HG03175 (cell line): ENCODE data around the gene RPA1.

Experiments used
- ATAC-seq: cut with Tn5 transposase; IDR thresholded peaks from one replicate; pipeline ENCODE4 v1.9.1; 2021; ENCODE audit warnings: mild to moderate bottlenecking, moderate library complexity; ENCODE audit not compliant: unreplicated experiment

Gene RPA1

DNA sequence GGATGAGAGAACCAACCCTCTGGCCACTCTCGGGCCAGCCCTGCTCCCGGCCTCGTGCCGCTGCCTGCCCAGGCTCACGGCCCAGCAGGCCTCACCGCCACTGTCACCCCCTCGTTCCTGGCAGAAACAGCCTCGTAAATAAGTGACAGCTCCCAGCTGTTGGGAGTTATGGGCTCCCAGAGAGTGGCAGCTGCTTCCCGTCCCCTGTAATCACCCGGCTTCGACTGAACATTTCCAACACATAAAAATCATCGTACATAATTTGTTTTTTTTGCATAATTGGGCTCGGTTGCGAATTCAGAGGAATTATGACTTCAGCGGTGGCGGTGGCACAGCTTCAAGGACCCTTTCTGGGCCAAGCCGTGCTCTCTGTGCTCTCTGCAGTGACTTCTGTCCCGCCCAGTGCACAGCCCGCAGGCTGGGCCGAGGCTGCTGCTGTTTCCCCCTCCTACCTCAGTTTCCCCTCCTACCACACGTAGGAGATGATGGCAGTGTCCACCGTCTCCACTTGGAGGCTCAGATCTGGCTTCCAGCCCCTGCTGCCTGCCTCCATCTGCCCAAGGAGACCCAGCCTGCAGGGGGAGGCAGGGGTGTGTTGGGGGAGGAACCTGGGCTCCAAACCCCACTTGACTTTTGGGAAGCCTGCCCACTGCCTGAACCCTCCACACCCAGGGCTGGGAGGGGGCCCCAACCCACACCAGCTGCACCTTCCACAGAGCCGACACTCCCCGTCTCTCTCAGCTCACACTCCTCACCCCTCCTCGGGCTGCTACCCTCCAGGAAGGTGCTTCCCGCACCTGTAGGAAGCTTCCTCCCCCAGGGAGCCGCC lies 110.4 kb downstream of the RPA1 start:
- no peak for ATAC-seq

DNA sequence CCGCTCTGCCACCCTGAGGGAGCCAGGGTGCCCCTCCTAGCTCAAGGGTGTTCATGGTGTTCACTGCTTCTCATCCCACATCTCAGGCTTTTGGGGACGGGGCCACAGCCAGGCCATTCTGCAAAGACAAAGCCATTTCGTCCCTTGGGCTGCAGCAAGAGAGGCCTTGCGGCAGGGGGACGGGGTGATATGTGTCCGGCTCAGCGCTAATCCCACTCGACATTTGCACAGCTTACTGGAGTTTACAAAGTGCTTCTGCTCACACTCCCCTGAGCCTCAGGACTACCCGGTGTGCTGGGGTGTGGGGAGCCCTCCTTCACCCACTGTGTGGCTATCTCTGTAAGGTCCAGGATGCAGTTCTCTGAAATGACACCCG lies 111.0 kb downstream of the RPA1 start:
- no peak for ATAC-seq

DNA sequence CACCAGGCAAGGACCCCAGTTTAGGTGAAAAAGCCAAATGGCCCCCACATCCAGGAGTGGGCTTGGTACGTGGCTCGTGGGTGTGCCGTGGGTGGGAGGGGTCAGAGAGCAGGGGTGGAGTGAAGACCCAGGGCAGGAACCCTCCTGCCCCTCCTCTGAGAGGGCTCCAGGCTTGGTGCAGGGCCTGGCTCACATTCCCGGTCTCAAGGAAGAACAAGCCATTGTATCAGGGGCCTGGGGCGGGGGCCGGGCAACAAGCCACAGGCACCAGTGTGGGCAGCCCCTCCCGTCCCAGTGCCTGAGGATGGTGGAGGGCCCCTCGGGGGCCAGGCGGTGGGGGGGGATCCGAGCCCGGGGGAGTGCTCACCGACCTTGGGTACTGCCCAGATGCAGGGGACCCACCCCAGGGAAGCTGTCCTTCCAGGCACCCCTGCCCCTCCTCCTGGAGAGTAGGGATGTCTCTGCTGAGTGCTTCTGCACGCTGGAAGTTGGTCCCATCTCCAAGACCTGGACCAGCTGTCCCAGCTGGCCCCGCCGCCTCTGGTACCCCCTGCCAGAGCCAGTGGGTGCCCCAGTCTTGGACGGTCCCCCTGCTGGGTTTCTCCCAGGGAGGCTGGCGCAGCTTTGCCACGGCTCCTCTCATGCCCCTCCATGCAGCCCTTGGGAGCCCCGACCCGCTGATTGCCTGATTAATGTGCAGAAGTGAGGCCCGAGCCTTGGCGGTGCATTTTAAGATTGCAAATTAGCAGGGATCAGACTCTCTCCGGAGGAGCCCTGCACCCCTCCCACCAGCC lies 111.7 kb downstream of the RPA1 start:
- no peak for ATAC-seq

DNA sequence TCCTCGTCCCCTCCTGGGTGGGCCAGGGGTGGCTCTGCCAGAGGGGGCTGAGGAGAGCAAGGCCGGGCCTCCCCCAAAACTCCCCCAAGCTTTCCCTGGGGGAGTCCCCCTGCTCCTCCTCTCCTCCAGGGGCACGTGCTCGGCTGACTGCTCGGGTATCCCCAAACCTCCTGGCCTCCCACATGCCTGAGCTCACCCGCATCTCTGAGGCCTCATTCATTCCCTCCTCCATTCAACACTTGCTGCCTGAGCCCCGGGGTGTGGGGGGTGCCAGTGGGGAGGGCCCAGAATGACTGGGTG lies 112.2 kb downstream of the RPA1 start:
- ATAC-seq: no peak

DNA sequence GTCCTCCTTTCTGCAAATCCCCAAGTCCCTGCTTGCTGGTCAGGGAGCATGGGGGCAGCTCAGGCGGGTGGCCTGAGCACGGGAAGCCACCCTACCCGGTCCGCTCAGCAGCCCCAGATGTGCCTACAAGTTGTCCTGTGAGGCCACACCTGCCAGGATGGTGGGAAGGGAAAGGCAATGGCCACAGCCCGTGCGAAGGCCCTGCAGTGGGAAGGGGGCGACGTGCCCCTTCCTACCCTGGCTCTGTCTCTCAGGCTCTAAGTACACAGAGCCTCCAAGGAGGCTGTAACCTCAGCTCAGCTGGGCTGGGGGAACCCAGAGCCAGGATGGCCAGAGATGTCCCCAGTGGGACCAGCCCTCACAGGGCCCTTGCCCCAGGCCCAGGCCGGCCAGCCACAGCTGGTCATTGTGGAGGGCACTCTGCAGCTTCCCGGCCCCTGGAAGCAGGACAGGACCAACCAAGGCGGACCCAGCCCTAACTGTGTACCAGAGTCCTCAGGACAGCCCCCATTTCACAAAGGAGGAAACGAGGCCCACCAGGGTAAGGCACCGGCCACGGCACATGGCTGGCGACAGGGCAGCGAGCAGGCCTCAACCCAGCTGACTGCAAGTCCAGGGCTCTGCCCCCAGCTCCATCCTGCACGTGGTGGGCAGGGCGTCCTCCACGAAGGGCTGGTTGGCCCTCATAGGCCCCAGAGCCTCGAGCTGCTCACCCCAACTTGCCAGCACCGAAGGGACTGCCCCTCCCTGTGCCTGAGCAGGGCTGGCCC lies 113.0 kb downstream of the RPA1 start:
- ATAC-seq: no peak

DNA sequence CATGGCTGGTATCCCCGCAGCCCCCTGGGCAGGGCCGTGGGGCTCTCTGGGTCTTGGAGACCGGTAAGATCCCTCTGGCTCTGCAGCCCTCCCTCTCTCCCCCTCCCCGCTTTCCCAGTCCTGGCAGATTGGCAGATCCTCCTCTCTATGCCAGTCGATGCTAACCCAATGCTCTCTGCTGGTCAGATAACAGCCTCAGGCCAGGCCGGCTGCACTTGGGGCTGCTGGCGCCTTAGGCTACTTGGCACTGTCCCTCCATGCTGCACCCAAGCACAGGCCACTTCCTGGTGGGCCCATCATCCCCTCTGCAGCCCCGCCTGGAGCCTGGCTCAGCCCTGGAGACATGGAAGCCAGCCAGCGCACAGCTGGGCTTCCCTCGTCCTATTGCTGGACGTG lies 113.6 kb downstream of the RPA1 start:
- ATAC-seq: no peak

DNA sequence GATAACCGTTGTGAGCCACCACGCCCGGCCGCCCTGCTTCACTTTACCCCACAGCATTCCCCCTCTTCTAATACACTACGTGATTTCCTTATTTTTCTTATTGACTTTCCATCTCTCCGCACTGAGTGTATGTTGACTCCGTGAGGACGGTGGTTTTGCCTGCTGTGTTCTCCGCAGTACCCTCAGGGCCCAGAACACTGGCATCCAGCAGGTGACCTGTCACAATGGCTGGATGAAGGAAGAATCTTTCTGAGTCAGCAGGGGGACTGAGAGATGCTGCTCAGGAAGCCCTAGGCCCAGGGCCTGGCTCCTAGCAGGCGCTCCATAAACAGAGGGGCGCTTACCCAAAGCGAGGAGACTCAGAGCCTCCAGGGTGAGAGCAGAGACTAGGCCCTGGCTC lies 115.8 kb downstream of the RPA1 start:
- no peak for ATAC-seq

DNA sequence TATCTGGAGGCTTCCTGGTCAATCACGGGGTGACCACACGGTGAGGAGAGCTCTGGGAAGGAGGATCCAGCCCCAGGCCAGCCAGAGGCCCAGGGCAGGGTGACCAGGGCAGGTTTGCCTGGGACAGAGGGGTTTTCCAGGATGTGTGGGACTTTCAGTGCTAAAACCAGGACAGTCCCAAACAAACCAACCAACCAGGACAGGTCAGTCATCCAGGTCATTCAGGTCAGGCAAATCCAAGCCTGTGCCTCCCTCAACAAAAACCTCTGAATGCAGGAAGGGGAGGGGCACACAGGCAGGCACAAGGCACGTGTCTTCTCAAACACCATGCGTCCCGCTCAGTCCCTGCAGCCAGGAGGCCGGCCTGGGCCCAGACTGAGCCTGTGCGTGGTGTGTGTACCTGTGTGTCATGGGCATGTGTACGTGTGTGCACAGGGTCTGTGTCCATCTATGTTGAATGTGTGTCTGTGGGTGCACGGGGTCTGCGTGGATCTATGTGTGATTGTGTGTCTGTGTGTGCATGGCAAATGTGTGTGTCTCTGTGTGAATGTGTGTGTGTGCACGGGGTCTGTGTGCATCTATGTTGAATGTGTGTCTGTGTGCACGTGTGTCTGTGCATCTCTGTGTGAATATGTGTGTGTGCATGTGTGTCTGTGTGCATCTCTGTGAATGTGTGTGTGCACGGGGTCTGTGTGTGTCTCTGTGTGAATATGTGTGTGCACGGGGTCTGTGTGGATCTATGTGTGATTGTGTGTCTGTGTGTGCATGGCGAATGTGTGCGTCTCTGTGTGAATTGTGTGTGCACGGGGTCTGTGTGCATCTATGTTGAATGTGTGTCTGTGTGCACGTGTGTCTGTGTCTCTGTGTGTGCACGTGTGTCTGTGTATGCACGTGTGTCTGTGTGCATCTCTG lies 116.5 kb downstream of the RPA1 start:
- ATAC-seq: no peak

DNA sequence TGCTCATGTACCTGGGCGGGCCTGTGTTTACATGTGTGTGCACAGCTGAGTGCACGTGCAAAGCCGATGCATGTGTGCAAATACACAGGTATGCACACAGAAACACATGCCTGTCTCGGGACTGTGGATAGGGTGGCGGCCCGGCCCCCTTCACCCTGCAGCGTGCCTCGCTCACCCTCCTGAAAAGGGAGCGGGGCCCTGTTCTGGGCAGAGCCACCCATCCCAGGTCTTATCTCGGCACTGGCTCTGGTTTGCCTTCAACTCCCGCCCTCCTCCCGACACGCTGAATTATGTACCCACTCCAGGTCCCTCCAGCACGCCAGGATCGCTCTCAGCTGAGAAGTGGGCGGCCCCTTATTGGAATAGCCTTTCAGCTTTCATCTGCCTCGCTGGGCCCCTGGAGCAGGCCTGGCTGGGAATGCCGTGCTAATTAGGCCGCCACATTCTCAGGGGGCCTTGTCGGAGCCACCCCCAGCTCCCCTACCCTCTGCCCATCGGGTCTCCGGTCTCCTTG lies 117.5 kb downstream of the RPA1 start:
- ATAC-seq: no peak

DNA sequence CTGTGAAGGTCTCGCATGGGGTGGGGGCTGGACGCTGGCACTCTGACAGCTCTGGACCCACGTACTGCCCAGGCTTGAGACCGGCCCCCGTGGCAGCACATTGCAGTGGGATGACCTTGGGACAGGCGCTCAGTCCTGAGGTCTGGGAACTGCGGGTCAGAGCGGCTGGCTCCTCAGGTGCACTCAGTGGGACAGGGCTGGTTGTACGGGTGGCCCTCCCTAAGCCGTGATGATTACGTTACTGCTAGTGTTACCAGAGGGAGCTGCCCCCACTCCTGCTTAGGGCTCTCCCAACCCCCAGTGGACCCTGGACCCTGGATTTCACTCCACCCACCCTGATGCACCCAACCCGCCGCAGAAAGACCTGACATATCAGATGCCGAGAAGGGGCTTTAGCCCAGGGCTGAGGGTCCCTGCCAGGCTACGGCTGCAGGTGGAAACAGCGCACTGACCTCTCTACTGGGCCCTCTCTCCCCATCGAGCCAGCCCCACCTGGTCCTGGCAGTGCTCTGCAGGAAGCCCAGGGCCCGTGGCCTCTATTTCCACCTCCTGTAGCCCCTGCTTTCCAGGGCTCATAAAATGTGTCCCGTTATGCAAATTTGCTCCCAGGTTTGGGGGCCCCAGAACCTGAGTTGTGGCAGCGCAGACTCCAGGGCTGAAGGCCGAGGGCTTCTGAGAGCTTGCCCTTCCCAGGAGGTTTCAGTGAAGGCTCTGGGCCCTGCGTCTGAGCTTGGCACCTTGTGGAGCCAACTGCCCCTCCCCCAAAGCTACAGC lies 118.1 kb downstream of the RPA1 start:
- no peak for ATAC-seq

DNA sequence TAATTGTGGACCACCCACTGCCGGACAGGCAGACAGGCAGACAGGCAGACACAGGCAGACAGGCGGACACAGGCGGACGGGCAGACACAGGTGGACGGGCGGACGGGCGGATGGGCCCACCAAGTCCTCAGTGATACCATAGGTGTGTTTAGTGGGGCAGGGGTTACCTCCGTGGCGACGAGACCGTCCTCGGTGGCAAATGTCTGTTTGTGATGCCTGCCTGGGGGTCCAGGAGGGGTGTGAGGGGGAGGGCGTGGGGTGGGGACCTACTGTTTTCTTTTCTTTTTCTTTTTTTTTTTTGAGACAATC lies 118.7 kb downstream of the RPA1 start:
- no peak for ATAC-seq
